Kidney (tissue), 14 donors: ENCODE measurements around the gene SIGMAR1. TPM values are rescaled to one million over a fixed set of nuclear protein-coding genes. Genes with fewer than 3 reads are reported as not detected.

Source experiments
- DNase-seq, 5 donors: peaks; one replicate each; pipeline ENCODE4 v3.0.0-alpha.2; 2013 to 2020
- FAIRE-seq: peaks from 2 replicates; lab custom pipeline; 2012; peaks lifted over from hg19 to GRCh38; lab: Jason Lieb, UNC
- H3K27ac ChIP-seq, 2 donors: one replicate each; pipeline ENCODE4 v1.7.0; 2013; ENCODE audit warnings: low read depth in 2 of 2, low read length in 2 of 2, inconsistent platforms in 1 of 2
- H3K27me3 ChIP-seq: one replicate; pipeline ENCODE4 v1.7.1; 2013; ENCODE audit warnings: low read length, inconsistent platforms; ENCODE audit not compliant: control insufficient read depth, insufficient read depth
- H3K36me3 ChIP-seq, 3 donors: one replicate each; pipeline versions ENCODE4 v1.7.0 to v1.7.1; 2013; ENCODE audit warnings: low read length in 3 of 3, control low read depth in 1 of 3, inconsistent platforms in 1 of 3; ENCODE audit not compliant: insufficient read depth in 3 of 3, control insufficient read depth in 2 of 3
- H3K4me1 ChIP-seq, 3 donors: one replicate each; pipeline versions ENCODE4 v1.7.0 to v1.7.1; 2013; ENCODE audit warnings: low read length in 3 of 3, inconsistent platforms in 1 of 3, low read depth in 1 of 3; ENCODE audit not compliant: control insufficient read depth in 2 of 3, insufficient read depth in 2 of 3
- H3K4me3 ChIP-seq, 3 donors: one replicate each; pipeline versions ENCODE4 v1.7.0 to v1.8.1; 2013; ENCODE audit warnings: low read length in 3 of 3, control low read depth in 1 of 3, inconsistent platforms in 1 of 3
- H3K9ac ChIP-seq, 3 donors: one replicate each; pipeline versions ENCODE4 v1.7.0 to v1.7.1; 2013; ENCODE audit warnings: low read length in 3 of 3, control low read depth in 1 of 3, inconsistent platforms in 1 of 3
- H3K9me3 ChIP-seq, 3 donors: one replicate each; pipeline versions ENCODE4 v1.7.0 to v1.7.1; 2013; ENCODE audit warnings: low read length in 3 of 3, control low read depth in 1 of 3, inconsistent platforms in 1 of 3; ENCODE audit not compliant: control insufficient read depth in 2 of 3, insufficient read depth in 1 of 3
- intact Hi-C: fragments of 100-400 bp; cut with DNase I; formaldehyde crosslinking; loops from one replicate; pipeline ENCODE4 v1.11.1; 2022
- polyA plus RNA-seq: library from polyadenylated mRNA; stranded (reverse); fragments of 350-450 nt; fragmentation: Illumina TruSeq; extraction: RNeasy Lipid Tissue Mini Kit (QIAGEN cat#74804); gene quantifications from one replicate; pipeline ENCODE4 v1.2.3, GENCODE V29; 2014; ENCODE audit warnings: low read depth, low replicate concordance; ENCODE audit not compliant: insufficient read depth
- total RNA-seq: library from RNA; stranded (reverse); fragmentation: NEBNext Ultra II Directional; extraction: Animal tissue kit (Norgen Biotek cat#: 25700); gene quantifications from one replicate; pipeline ENCODE4 v1.2.1, GENCODE V29; 2021
- TF ChIP-seq, protein P1 (sequence below): IDR thresholded peaks from 3 replicates; pipeline ENCODE4 v1.5.1; 2012; ENCODE audit warnings: mild to moderate bottlenecking, moderate library complexity, borderline replicate concordance; ENCODE audit not compliant: insufficient read depth; ENCODE audit errors: extremely low read depth
- donor health status: control.
- donor health status: control.
- donor health status: control.
- donor health status: control.
- donor health status: control.
- donor health status: DM: yes; HTN: yes; CAD: no.
- donor health status: Normal renal cell carcinoma (clear cell type).

SIGMAR1 gene
- total and polyA plus RNA-seq, 2 donors from 2014 or later = 40.6 to 43.3 TPM

DNA sequence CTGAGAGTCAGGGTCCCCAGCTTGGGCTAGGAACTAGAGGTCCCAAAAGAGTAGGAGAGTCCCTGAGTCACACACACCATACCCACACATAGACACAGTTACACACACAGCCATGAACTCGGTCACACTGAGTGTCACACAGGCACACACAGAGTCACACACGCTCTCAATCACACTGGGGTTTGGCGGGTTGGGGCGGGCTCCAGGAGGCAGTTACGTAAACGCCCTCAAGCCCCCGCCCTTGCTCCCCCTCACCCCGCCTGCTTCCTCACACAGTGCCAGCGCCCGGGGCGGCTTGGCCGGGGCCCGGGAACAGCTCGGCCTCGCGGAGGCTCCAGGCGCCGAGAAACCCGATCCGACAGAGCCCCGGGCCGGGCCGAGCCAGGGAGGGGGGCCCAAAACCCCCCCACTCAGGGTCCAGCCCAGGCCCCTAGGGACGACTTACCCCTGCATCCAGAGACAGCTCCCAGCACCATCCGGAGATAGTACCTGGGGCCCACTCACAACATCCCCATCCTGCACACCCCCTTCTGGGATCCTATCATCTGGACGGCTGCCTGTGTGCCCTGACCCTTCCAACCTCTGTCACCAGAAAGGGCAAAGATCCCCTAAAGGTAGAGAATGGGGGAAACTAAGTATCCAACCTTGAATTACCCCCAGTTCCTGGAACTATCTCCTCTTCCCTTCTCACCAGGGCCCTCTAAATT is 44.5 kb downstream of the SIGMAR1 start:
- FAIRE-seq = no peak
- H3K27me3 ChIP-seq = peaks cover 11% of the 10 kb centered on the region

DNA sequence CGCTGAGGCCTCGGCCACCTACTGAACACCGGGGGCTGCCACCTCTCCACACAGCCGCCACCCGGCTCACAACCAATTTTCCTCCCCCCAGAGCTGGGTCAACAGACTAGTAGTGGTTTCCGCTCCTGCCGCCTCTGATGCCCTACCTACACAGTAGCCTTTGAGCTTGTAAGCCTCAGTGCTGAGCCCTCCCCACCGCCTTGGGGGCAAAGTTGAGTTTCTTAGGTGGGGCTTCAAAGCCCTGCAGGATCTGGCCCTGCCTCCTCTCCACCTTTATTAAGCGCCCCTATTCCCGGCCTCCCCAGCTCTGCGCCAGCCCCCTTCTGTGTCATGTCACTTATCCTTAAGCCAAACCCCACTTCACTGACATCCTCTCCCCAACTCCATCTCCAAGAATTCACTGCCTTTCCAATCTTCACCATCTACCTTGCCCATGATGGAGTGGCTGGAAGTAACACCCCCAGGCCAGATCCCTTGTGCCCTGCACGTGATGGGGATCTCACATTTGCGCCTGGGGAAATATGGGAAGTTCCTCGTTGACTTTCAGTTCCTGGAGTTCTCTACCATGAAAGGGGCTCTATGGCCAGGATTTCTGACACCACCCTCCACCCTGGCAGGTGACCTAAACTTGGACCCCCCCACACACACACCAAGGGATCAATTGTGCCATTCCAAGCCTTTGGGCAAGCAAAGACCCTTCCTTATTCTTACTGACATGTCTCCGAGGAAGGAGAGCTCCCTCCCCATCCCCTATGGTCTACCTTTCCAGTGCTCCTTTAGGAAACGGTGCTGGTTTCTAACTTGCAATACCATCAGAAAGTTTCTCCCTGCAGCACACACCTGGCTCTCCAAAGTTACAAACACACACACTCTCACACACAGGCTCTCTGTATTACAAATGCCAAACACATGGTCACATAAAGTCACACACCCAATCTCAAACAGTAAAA is 45.4 kb downstream of the SIGMAR1 start:
- Histone ChIP-seq H3K9ac (no peak overlapping the region), H3K4me3 (no peak overlapping the region), H3K36me3 (no peaks in the 10 kb centered on the region), H3K4me1 (peaks cover 0 to 4% (median 3%) of the 10 kb centered on the region in 3 donors), H3K27me3 (peaks cover 14% of the 10 kb centered on the region), H3K27ac (no peak overlapping the region), H3K9me3 (no peaks in the 10 kb centered on the region)
- TF ChIP-seq, protein P1, sequence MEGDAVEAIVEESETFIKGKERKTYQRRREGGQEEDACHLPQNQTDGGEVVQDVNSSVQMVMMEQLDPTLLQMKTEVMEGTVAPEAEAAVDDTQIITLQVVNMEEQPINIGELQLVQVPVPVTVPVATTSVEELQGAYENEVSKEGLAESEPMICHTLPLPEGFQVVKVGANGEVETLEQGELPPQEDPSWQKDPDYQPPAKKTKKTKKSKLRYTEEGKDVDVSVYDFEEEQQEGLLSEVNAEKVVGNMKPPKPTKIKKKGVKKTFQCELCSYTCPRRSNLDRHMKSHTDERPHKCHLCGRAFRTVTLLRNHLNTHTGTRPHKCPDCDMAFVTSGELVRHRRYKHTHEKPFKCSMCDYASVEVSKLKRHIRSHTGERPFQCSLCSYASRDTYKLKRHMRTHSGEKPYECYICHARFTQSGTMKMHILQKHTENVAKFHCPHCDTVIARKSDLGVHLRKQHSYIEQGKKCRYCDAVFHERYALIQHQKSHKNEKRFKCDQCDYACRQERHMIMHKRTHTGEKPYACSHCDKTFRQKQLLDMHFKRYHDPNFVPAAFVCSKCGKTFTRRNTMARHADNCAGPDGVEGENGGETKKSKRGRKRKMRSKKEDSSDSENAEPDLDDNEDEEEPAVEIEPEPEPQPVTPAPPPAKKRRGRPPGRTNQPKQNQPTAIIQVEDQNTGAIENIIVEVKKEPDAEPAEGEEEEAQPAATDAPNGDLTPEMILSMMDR = no peak
- intact Hi-C loops = loop anchor here (5.0 to 10.0 kb wide), 2 partner anchors 45 to 177 kb away; no protein-coding TSS in a partner anchor
- DNase-seq = no peak
- FAIRE-seq = no peak

More for the DNA sequence above, 44.5 kb downstream of the SIGMAR1 start:
- intact Hi-C loops = loop anchor here (5.0 to 10.0 kb wide), 2 partner anchors 46 to 178 kb away; no protein-coding TSS in a partner anchor
- H3K27ac ChIP-seq = peak overlapping the region in 1 of 2 donors; percentile 39
- TF ChIP-seq, protein P1 = no peak
- H3K4me3 ChIP-seq = no peak overlapping the region
- H3K9ac ChIP-seq = no peak overlapping the region
- no peaks in the 10 kb centered on the region for H3K36me3 ChIP-seq
- peaks cover 0 to 4% (median 2%) of the 10 kb centered on the region in 3 donors for H3K4me1 ChIP-seq
- H3K9me3 ChIP-seq = no peaks in the 10 kb centered on the region
- DNase-seq = peak in 4 of 5 donors; percentile 46 to 92 (median 70)

GRCh38 chr9:34591248-34591916 is 46.2 kb downstream of the SIGMAR1 start:
- no peak overlapping the region for H3K27ac ChIP-seq
- no peak for FAIRE-seq

More at GRCh38 chr9:34591248-34591916, 46.2 kb downstream of the SIGMAR1 start:
- no peaks in the 10 kb centered on the region for H3K36me3 ChIP-seq
- H3K4me3 ChIP-seq = peak overlapping the region in 1 of 3 donors; percentile 39
- DNase-seq = peak; percentile 88 to 94 (median 91)
- TF ChIP-seq, protein P1 = peak; percentile 97
- peaks cover 14% of the 10 kb centered on the region for H3K27me3 ChIP-seq
- intact Hi-C loops = loop anchor here (5.0 to 10.0 kb wide), 2 partner anchors 44 to 177 kb away; no protein-coding TSS in a partner anchor
- no peaks in the 10 kb centered on the region for H3K9me3 ChIP-seq
- peaks cover 0 to 4% (median 3%) of the 10 kb centered on the region in 3 donors for H3K4me1 ChIP-seq
- no peak overlapping the region for H3K9ac ChIP-seq
